Measurements from ENCODE around the gene PRM1.

Gene PRM1

GRCh38 chr16:11253995-11254912 lies 26.9 kb downstream of the PRM1 start:
- no peak for DNase-seq (ENCODE audit: low spot score)

GRCh38 chr16:11253009-11253994 lies 27.8 kb downstream of the PRM1 start:
- peak; percentile 66 for DNase-seq (ENCODE audit: low spot score)

GRCh38 chr16:11252482-11252931 lies 28.6 kb downstream of the PRM1 start:
- DNase-seq (ENCODE audit: low spot score), result no peak

GRCh38 chr16:11251525-11252481 lies 29.3 kb downstream of the PRM1 start:
- peak; percentile 90 for DNase-seq (ENCODE audit: low spot score)

- no peak for DNase-seq (ENCODE audit: low spot score)
Observed at GRCh38 chr16:11250786-11251524, 30.2 kb downstream of the PRM1 start.

GRCh38 chr16:11250091-11250785 lies 30.9 kb downstream of the PRM1 start:
- no peak for DNase-seq (ENCODE audit: low spot score)

GRCh38 chr16:11249233-11250061 lies 31.7 kb downstream of the PRM1 start:
- no peak for DNase-seq (ENCODE audit: low spot score)

GRCh38 chr16:11248133-11248532 lies 33.0 kb downstream of the PRM1 start:
- no peak for DNase-seq (ENCODE audit: low spot score)

- no peak for DNase-seq (ENCODE audit: low spot score)
Observed at GRCh38 chr16:11245988-11246387, 35.1 kb downstream of the PRM1 start.

GRCh38 chr16:11245222-11245737 lies 35.9 kb downstream of the PRM1 start:
- no peak for DNase-seq (ENCODE audit: low spot score)

- no peak for DNase-seq (ENCODE audit: low spot score)
Observed at GRCh38 chr16:11242658-11243057, 38.5 kb downstream of the PRM1 start.

- DNase-seq (ENCODE audit: low spot score), result no peak
Observed at GRCh38 chr16:11241480-11242204, 39.5 kb downstream of the PRM1 start.

GRCh38 chr16:11240636-11241473 lies 40.3 kb downstream of the PRM1 start:
- no peak for DNase-seq (ENCODE audit: low spot score)

- no peak for DNase-seq (ENCODE audit: low spot score)
Observed at GRCh38 chr16:11239644-11240632, 41.2 kb downstream of the PRM1 start.

GRCh38 chr16:11238272-11239202 lies 42.6 kb downstream of the PRM1 start:
- DNase-seq (ENCODE audit: low spot score), result no peak
